ENCODE measurements around the gene GNL2.

GRCh38 chr1:37629726-37630425 lies 34.1 kb upstream of the GNL2 start:
- TF ChIP-seq CTCF (IDR thresholded peaks at IDR 0.05; ENCODE audit: low read depth, low read length, poor library complexity, severe bottlenecking) (no peak), EZH2phosphoT487 (IDR thresholded peaks at IDR 0.05; ENCODE audit: borderline replicate concordance, low read length) (no peak)

Data from DOHH2 (cell line).